Activated CD8-positive, alpha-beta memory T cell treated with anti-CD3 and anti-CD28 coated beads, Interleukin-2, amount 50 U/mL, for 24 hours (primary cell): ENCODE measurements around the gene PLA2G2E.
"Not testable (repeated sequence)": the region's sequence is repeated elsewhere in the genome, so short reads cannot be mapped to it uniquely, and the experiment has no call there.

ENCODE experiments used
- DNase-seq: peaks from one replicate; pipeline ENCODE4 v3.0.0-alpha.2; 2020; ENCODE audit errors: extremely low read depth

Gene PLA2G2E

GRCh38 chr1:19882111-19883071 is 41.0 kb downstream of the PLA2G2E start, which contains the start of gene OTUD3:
Gene OTUD3 (plus strand): TSS chr1:19882395. CDS start chr1:19882514, 119 bp downstream.
- DNase-seq: peak; percentile 90

- not testable (repeated sequence) for DNase-seq
Observed at GRCh38 chr1:19880841-19881240, 42.6 kb downstream of the PLA2G2E start.

- no peak for DNase-seq
Observed at GRCh38 chr1:19879661-19880060, 43.8 kb downstream of the PLA2G2E start.

- DNase-seq: no peak
Observed at GRCh38 chr1:19879227-19879626, 44.2 kb downstream of the PLA2G2E start.

- DNase-seq: no peak
Observed at GRCh38 chr1:19878637-19878985, 44.8 kb downstream of the PLA2G2E start.

GRCh38 chr1:19877821-19878636 is 45.4 kb downstream of the PLA2G2E start:
- no peak for DNase-seq

GRCh38 chr1:19877181-19877750 is 46.2 kb downstream of the PLA2G2E start:
- no peak for DNase-seq

- no peak for DNase-seq
Observed at GRCh38 chr1:19872190-19872589, 51.2 kb downstream of the PLA2G2E start.
